Lung (tissue), 12 donors: ENCODE data around the gene SPATA31E1. TPM values are rescaled to one million over a fixed set of nuclear protein-coding genes. Genes with fewer than 3 reads are reported as not detected.
"Not testable (repeated sequence)": the region's sequence is repeated elsewhere in the genome, so short reads cannot be mapped to it uniquely, and the experiment has no call there.

Experiments
- ATAC-seq: fragments of 200-7000 bp; cut with Tn5 transposase; one replicate; pipeline ENCODE4 v1.9.1; 2020; ENCODE audit warnings: moderate number of reproducible peaks; ENCODE audit not compliant: insufficient read depth, low FRiP score
- DNase-seq, 3 donors: peaks; one replicate each; pipeline ENCODE4 v3.0.0-alpha.2; 2013 to 2017
- H3K27ac ChIP-seq, 2 donors: one replicate each; pipeline ENCODE4 v1.5.1; 2013; ENCODE audit warnings: mild to moderate bottlenecking in 2 of 2, moderate library complexity in 2 of 2, control low read depth in 1 of 2, inconsistent platforms in 1 of 2, low read depth in 1 of 2, low read length in 1 of 2
- H3K27me3 ChIP-seq, 3 donors: one replicate each; pipeline ENCODE4 v1.5.1; 2013; ENCODE audit warnings: low read length in 2 of 3; ENCODE audit not compliant: control insufficient read depth in 3 of 3, insufficient read depth in 3 of 3
- H3K36me3 ChIP-seq, 4 donors: one replicate each; pipeline ENCODE4 v1.5.1; 2013; ENCODE audit warnings: low read length in 4 of 4, mild to moderate bottlenecking in 1 of 4, moderate library complexity in 1 of 4; ENCODE audit not compliant: control insufficient read depth in 4 of 4, insufficient read depth in 4 of 4
- H3K4me1 ChIP-seq, 5 donors: one replicate each; pipeline ENCODE4 v1.5.1; 2013; ENCODE audit warnings: low read length in 5 of 5, mild to moderate bottlenecking in 2 of 5, moderate library complexity in 1 of 5; ENCODE audit not compliant: control insufficient read depth in 5 of 5, insufficient read depth in 5 of 5
- H3K4me3 ChIP-seq: one replicate; pipeline ENCODE4 v1.5.1; 2013; ENCODE audit warnings: mild to moderate bottlenecking, control low read depth, moderate library complexity
- H3K9ac ChIP-seq, 2 donors: one replicate each; pipeline ENCODE4 v1.5.1; 2013; ENCODE audit warnings: low read length in 2 of 2, control low read depth in 1 of 2; ENCODE audit not compliant: insufficient read depth in 1 of 2
- H3K9me3 ChIP-seq, 4 donors: one replicate each; pipeline ENCODE4 v1.5.1; 2013; ENCODE audit warnings: low read length in 3 of 4, mild to moderate bottlenecking in 1 of 4, moderate library complexity in 1 of 4; ENCODE audit not compliant: control insufficient read depth in 4 of 4, insufficient read depth in 3 of 4
- CTCF ChIP-seq: IDR thresholded peaks from 2 replicates; pipeline ENCODE4 v1.5.1; 2012; ENCODE audit warnings: mild to moderate bottlenecking; ENCODE audit errors: control extremely low read depth, extremely low read depth
- WGBS, 2 donors: extraction: QIAGEN DNeasy Blood & Tissue Kit; methylation state at CpG; one replicate each; pipeline ENCODE4 v1.1.7; 2013; 5-methylcytosine and 5-hydroxymethylcytosine counted together
- polyA plus RNA-seq, 2 donors: library from polyadenylated mRNA; stranded (reverse); fragments of 200-250 nt; gene quantifications; one replicate each; pipeline ENCODE4 v1.2.1, GENCODE V29; 2013
- total RNA-seq, 2 donors: library from RNA; depleted of rRNA in 1 of 2; stranded (reverse); fragments of >200 nt in 1 of 2; gene quantifications; one replicate each; pipeline ENCODE4 v1.2.1, GENCODE V29; 2014 to 2021
- donor health status: control.
- donor health status: control.
- donor health status: Bipolar disorder and iron deficiency.
- donor health status: healthy.
- donor health status: DM: yes; HTN: yes; CAD: no.

The SPATA31E1 gene
- total and polyA plus RNA-seq, 4 donors, result not detected

GRCh38 chr9:87910821-87911220 lies 28.1 kb downstream of the SPATA31E1 start:
- Histone ChIP-seq H3K27ac (no peak overlapping the region), H3K4me3 (no peak overlapping the region), H3K9me3 (peaks cover 0 to 2% (median 0%) of the 10 kb centered on the region in 4 donors), H3K4me1 (no peaks in the 10 kb centered on the region), H3K27me3 (no peaks in the 10 kb centered on the region), H3K9ac (no peak overlapping the region), H3K36me3 (no peaks in the 10 kb centered on the region)
- no peak for TF ChIP-seq CTCF
- WGBS, 2 donors, result 78 to 81% methylated on average over 3 of the region's 3 CpGs
- DNase-seq (no peak), ATAC-seq (no peak)

- not testable (repeated sequence) for H3K4me3 ChIP-seq, H3K27me3 ChIP-seq, H3K9me3 ChIP-seq, H3K4me1 ChIP-seq, H3K27ac ChIP-seq, H3K9ac ChIP-seq, ATAC-seq, H3K36me3 ChIP-seq, DNase-seq
- no CpG with 5 or more reads among the region's 8 CpGs for WGBS, 2 donors
Observed at GRCh38 chr9:87917662-87918061, 35.0 kb downstream of the SPATA31E1 start, which contains the start of gene SPATA31C1. Gene SPATA31C1 (plus strand): TSS chr9:87917962.

- not testable (repeated sequence) for H3K9ac ChIP-seq, H3K27ac ChIP-seq, H3K4me1 ChIP-seq, H3K4me3 ChIP-seq, DNase-seq, ATAC-seq, H3K27me3 ChIP-seq, H3K36me3 ChIP-seq, H3K9me3 ChIP-seq
- WGBS, 2 donors, result 50 to 67% methylated on average over 12 of the region's 13 CpGs
Observed at GRCh38 chr9:87919013-87919412, 36.3 kb downstream of the SPATA31E1 start.

- ATAC-seq, H3K9ac ChIP-seq, H3K27me3 ChIP-seq, H3K9me3 ChIP-seq, H3K36me3 ChIP-seq, H3K4me3 ChIP-seq, DNase-seq, H3K27ac ChIP-seq, H3K4me1 ChIP-seq: not testable (repeated sequence)
- 62 to 83% methylated on average over 8 of the region's 8 CpGs for WGBS, 2 donors
Observed at GRCh38 chr9:87921561-87921960, 38.9 kb downstream of the SPATA31E1 start.

GRCh38 chr9:87923012-87923411 lies 40.3 kb downstream of the SPATA31E1 start:
- not testable (repeated sequence) for H3K9me3 ChIP-seq, H3K9ac ChIP-seq, H3K27me3 ChIP-seq, H3K4me1 ChIP-seq, ATAC-seq, DNase-seq, H3K4me3 ChIP-seq, H3K27ac ChIP-seq, H3K36me3 ChIP-seq
- 18 to 58% methylated on average over 8 to 10 of the region's 10 CpGs for WGBS, 2 donors

- not testable (repeated sequence) for ATAC-seq, H3K27me3 ChIP-seq, DNase-seq, H3K4me3 ChIP-seq, H3K4me1 ChIP-seq, H3K9me3 ChIP-seq, H3K36me3 ChIP-seq, H3K9ac ChIP-seq, H3K27ac ChIP-seq
- WGBS, 2 donors, result 94 to 96% methylated on average over 7 to 10 of the region's 10 CpGs
Observed at GRCh38 chr9:87924851-87925250, 42.2 kb downstream of the SPATA31E1 start.

GRCh38 chr9:87929152-87929551 lies 46.5 kb downstream of the SPATA31E1 start:
- H3K27me3 ChIP-seq, H3K4me3 ChIP-seq, ATAC-seq, DNase-seq, H3K36me3 ChIP-seq, H3K9ac ChIP-seq, H3K4me1 ChIP-seq, H3K27ac ChIP-seq, H3K9me3 ChIP-seq: not testable (repeated sequence)

- H3K27me3 ChIP-seq, H3K36me3 ChIP-seq, H3K4me1 ChIP-seq, ATAC-seq, DNase-seq, H3K9me3 ChIP-seq, H3K27ac ChIP-seq, H3K4me3 ChIP-seq, H3K9ac ChIP-seq: not testable (repeated sequence)
- WGBS, 2 donors, result 88 to 94% methylated on average over 7 of the region's 7 CpGs
Observed at GRCh38 chr9:87934444-87934843, 51.8 kb downstream of the SPATA31E1 start.
